ENCODE measurements around the gene RAB8B. TPM values are rescaled to one million over a fixed set of nuclear protein-coding genes. Genes with fewer than 3 reads are reported as not detected.

RAB8B gene
- total and polyA plus RNA-seq, 10 of the 15 experiments (the other 5 are each of a cell fraction or from before 2014, with no cell fraction given), result 17.8 to 104 (median 65.1) TPM

DNA sequence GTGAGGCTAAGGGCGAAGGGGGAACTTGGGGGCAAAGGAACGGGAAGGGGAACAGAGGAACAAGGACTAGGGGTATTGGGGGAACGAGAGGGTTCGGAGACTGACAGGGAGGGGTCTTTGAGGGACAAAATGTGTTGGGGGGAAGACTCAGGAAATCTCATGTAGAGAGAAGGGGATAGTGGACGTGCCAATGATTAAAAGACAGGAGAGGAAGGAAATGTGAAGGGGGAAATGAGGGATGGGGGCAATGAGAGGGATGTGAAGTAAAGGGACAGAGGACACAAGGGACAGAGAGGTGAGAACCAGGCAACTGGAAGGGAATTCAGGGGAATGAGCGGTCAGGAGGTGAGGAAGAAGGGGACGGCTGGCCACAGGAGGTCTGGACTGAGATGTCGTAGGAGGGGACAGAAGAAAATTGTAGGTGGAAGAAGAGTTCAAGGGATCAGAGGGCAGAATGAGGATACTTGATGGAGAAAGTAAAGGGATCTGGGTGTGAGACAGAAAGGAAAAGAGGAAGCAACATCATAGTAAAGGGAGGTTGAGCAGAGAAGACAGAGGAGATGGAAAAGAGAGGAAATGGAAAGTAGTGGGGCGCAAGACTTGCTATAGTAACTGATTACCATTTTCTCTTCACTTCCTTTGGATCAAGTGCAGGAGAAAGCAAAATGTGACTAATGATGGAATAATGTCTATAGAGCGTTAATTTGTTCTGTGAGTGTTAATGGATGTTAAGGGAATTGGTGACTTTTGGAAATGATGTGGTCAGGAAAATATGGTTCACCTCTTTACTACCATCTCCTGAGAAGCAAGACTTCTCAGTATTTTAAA lies 749 bp downstream of the RAB8B start (continued):
- TF ChIP-seq CREB1 (IDR thresholded peaks at IDR 0.05; ENCODE audit: low read depth) (no peak), HDGF (IDR thresholded peaks at IDR 0.05) (peak; percentile 96), STAT3 (IDR thresholded peaks at IDR 0.05; ENCODE audit: low read depth, low read length) (no peak), RFX5 (IDR thresholded peaks at IDR 0.05; ENCODE audit: low read depth, low read length) (no peak), BMI1 (IDR thresholded peaks at IDR 0.05; ENCODE audit: borderline replicate concordance) (peak; percentile 23; the same call in 1 of the 2 replicates), ZNF384 (IDR thresholded peaks at IDR 0.05; ENCODE audit: borderline replicate concordance, low read depth, low read length) (no peak), RAD51 (IDR thresholded peaks at IDR 0.05) (no peak), FOS (IDR thresholded peaks at IDR 0.05; ENCODE audit: borderline replicate concordance, extremely low read depth, insufficient read length) (no peak), ASH2L (IDR thresholded peaks at IDR 0.05; ENCODE audit: borderline replicate concordance, low read depth) (no peak), CEBPB (IDR thresholded peaks at IDR 0.05; ENCODE audit: borderline replicate concordance in 1 of 2, low read depth in 2 of 2, low read length in 2 of 2) (no peak), TAF1 (IDR thresholded peaks at IDR 0.05; ENCODE audit: borderline replicate concordance, low read depth, low read length) (no peak), CHD2 (IDR thresholded peaks at IDR 0.05; ENCODE audit: borderline replicate concordance, low read depth, low read length) (no peak), SUZ12 (IDR thresholded peaks at IDR 0.05; ENCODE audit: unreplicated experiment) (no peak), RB1 (IDR thresholded peaks at IDR 0.05; ENCODE audit: borderline replicate concordance) (no peak), TARDBP (IDR thresholded peaks at IDR 0.05; ENCODE audit: borderline replicate concordance) (no peak), NFYB (IDR thresholded peaks at IDR 0.05; ENCODE audit: insufficient read depth, low read depth, low read length) (no peak), POLR2AphosphoS2 (IDR thresholded peaks at IDR 0.05; ENCODE audit: low read depth, low read length) (no peak), LARP7 (IDR thresholded peaks at IDR 0.05) (no peak), SMC3 (IDR thresholded peaks at IDR 0.05; ENCODE audit: borderline replicate concordance, low read length) (no peak), RBBP5 (conservative IDR thresholded peaks at IDR 0.05) (no peak)
- TF ChIP-seq, protein P1, sequence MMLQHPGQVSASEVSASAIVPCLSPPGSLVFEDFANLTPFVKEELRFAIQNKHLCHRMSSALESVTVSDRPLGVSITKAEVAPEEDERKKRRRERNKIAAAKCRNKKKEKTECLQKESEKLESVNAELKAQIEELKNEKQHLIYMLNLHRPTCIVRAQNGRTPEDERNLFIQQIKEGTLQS (IDR thresholded peaks at IDR 0.05; ENCODE audit: borderline replicate concordance, extremely low read depth, low read depth, low read length), result no peak
- TF ChIP-seq, protein P2, sequence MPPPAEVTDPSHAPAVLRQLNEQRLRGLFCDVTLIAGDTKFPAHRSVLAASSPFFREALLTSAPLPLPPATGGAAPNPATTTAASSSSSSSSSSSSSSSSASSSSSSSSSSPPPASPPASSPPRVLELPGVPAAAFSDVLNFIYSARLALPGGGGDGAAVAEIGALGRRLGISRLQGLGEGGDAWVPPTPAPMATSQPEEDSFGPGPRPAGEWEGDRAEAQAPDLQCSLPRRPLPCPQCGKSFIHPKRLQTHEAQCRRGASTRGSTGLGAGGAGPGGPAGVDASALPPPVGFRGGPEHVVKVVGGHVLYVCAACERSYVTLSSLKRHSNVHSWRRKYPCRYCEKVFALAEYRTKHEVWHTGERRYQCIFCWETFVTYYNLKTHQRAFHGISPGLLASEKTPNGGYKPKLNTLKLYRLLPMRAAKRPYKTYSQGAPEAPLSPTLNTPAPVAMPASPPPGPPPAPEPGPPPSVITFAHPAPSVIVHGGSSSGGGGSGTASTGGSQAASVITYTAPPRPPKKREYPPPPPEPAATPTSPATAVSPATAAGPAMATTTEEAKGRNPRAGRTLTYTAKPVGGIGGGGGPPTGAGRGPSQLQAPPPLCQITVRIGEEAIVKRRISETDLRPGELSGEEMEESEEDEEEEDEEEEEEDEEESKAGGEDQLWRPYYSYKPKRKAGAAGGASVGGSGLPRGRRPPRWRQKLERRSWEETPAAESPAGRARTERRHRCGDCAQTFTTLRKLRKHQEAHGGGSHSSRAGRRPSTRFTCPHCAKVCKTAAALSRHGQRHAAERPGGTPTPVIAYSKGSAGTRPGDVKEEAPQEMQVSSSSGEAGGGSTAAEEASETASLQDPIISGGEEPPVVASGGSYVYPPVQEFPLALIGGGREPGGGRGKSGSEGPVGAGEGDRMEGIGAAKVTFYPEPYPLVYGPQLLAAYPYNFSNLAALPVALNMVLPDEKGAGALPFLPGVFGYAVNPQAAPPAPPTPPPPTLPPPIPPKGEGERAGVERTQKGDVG (CRISPR knock-in tag; IDR thresholded peaks at IDR 0.05), result no peak
- TF ChIP-seq, protein P3, sequence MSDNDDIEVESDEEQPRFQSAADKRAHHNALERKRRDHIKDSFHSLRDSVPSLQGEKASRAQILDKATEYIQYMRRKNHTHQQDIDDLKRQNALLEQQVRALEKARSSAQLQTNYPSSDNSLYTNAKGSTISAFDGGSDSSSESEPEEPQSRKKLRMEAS (IDR thresholded peaks at IDR 0.05; ENCODE audit: low read depth, low read length), result no peak
- TF ChIP-seq, protein P4, sequence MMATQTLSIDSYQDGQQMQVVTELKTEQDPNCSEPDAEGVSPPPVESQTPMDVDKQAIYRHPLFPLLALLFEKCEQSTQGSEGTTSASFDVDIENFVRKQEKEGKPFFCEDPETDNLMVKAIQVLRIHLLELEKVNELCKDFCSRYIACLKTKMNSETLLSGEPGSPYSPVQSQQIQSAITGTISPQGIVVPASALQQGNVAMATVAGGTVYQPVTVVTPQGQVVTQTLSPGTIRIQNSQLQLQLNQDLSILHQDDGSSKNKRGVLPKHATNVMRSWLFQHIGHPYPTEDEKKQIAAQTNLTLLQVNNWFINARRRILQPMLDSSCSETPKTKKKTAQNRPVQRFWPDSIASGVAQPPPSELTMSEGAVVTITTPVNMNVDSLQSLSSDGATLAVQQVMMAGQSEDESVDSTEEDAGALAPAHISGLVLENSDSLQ (IDR thresholded peaks at IDR 0.05), result no peak
- TF ChIP-seq, protein P5, sequence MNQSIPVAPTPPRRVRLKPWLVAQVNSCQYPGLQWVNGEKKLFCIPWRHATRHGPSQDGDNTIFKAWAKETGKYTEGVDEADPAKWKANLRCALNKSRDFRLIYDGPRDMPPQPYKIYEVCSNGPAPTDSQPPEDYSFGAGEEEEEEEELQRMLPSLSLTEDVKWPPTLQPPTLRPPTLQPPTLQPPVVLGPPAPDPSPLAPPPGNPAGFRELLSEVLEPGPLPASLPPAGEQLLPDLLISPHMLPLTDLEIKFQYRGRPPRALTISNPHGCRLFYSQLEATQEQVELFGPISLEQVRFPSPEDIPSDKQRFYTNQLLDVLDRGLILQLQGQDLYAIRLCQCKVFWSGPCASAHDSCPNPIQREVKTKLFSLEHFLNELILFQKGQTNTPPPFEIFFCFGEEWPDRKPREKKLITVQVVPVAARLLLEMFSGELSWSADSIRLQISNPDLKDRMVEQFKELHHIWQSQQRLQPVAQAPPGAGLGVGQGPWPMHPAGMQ (IDR thresholded peaks at IDR 0.05; ENCODE audit: borderline replicate concordance), result no peak

All from GM12878 (cell line).